SK-N-MC (cell line): ENCODE measurements around the gene SIGLEC8.

Experiments used
- EZH2 ChIP-seq: fragments of 200-600 bp; sonication (generic); IDR thresholded peaks from one replicate; pipeline ENCODE4 v1.6.1; 2017; ENCODE audit warnings: antibody characterized with exemption
- POLR2AphosphoS5 ChIP-seq: IDR thresholded peaks from 2 replicates; pipeline ENCODE4 v1.6.1; 2012; ENCODE audit warnings: mild to moderate bottlenecking, low read depth, low read length, borderline replicate concordance

DNA sequence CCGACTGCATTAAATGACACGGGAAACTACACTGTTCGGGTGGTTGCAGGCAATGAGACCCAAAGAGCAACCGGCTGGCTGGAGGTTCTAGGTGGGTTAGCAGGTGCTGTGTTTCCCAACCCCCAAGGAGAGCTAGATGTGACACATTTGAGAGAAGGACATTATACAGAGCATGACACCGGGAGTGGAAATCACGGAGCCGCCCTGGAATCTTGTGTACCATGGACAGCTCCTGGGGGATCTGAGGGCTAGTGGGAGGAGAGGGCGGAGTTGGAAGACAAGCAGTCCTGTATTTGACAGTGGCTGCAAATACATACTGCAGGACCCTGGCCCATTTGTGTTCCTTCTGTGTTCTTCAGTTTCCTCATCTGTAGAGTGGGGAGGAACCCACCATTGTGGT lies 22.3 kb upstream of the SIGLEC8 start:
- TF ChIP-seq POLR2AphosphoS5: no peak
- TF ChIP-seq EZH2: no peak
